RPMI8226 (cell line): ENCODE results near the gene FXR2.

Experiments
- DNase-seq: peaks from one replicate; pipeline ENCODE4 v3.0.0-alpha.2; 2015

Gene FXR2

GRCh38 chr17:7544911-7545310 lies 69.8 kb downstream of the FXR2 start:
- no peak for DNase-seq
